Astrocyte (in vitro differentiated cells and primary cell): ENCODE data around the gene ZBTB44. TPM values are rescaled to one million over a fixed set of nuclear protein-coding genes. Genes with fewer than 3 reads are reported as not detected.

Experiments used
- DNase-seq: peaks from one replicate; pipeline ENCODE4 v3.0.0-alpha.2; 2010; ENCODE audit warnings: low read depth
- FAIRE-seq: peaks from 2 replicates; lab custom pipeline; 2011; peaks lifted over from hg19 to GRCh38; lab: Jason Lieb, UNC
- H2AFZ ChIP-seq: 2 replicates; pipeline ENCODE4 v1.6.0; 2012; ENCODE audit warnings: low read depth, low read length, inconsistent platforms
- H3K27ac ChIP-seq: 2 replicates; pipeline ENCODE4 v1.5.1; 2011; ENCODE audit warnings: low read depth, low read length, inconsistent platforms
- H3K27me3 ChIP-seq: 2 replicates; pipeline ENCODE4 v1.6.0; 2011; ENCODE audit warnings: low read length, inconsistent platforms; ENCODE audit not compliant: insufficient read depth
- H3K36me3 ChIP-seq: 2 replicates; pipeline ENCODE4 v1.5.1; 2011; ENCODE audit warnings: low read length, inconsistent platforms; ENCODE audit not compliant: insufficient read depth
- H3K4me1 ChIP-seq: 2 replicates; pipeline ENCODE4 v1.5.1; 2011; ENCODE audit warnings: low read length, inconsistent platforms; ENCODE audit not compliant: insufficient read depth
- H3K4me2 ChIP-seq: 2 replicates; pipeline ENCODE4 v1.6.0; 2012; ENCODE audit warnings: low read length, inconsistent platforms
- H3K4me3 ChIP-seq: 2 replicates; pipeline ENCODE4 v1.5.1; 2011; ENCODE audit warnings: low read depth, mild to moderate bottlenecking, low read length, inconsistent platforms; ENCODE audit not compliant: insufficient read depth
- H3K79me2 ChIP-seq: 2 replicates; pipeline ENCODE4 v1.6.0; 2012; ENCODE audit warnings: mild to moderate bottlenecking, low read length, inconsistent platforms; ENCODE audit not compliant: insufficient read depth
- H3K9ac ChIP-seq: 2 replicates; pipeline ENCODE4 v1.6.0; 2012; ENCODE audit warnings: mild to moderate bottlenecking, low read length, inconsistent platforms
- H3K9me3 ChIP-seq: 2 replicates; pipeline ENCODE4 v1.5.1; 2012; ENCODE audit warnings: low read depth, mild to moderate bottlenecking, low read length, inconsistent platforms; ENCODE audit not compliant: insufficient read depth
- H4K20me1 ChIP-seq: 2 replicates; pipeline ENCODE4 v1.6.0; 2012; ENCODE audit warnings: low read length, inconsistent platforms; ENCODE audit not compliant: insufficient read depth
- H3K27ac Mint-ChIP-seq: one replicate; pipeline ENCODE4 v1.8.0; 2021; ENCODE audit warnings: mild to moderate bottlenecking, mixed read lengths; ENCODE audit not compliant: unreplicated experiment
- H3K27me3 Mint-ChIP-seq: one replicate; pipeline ENCODE4 v1.8.0; 2021; ENCODE audit warnings: low read depth, mixed read lengths; ENCODE audit not compliant: unreplicated experiment
- H3K36me3 Mint-ChIP-seq: one replicate; pipeline ENCODE4 v1.8.0; 2021; ENCODE audit warnings: low read depth, mixed read lengths; ENCODE audit not compliant: unreplicated experiment
- H3K4me1 Mint-ChIP-seq: one replicate; pipeline ENCODE4 v1.8.0; 2021; ENCODE audit warnings: low read depth, mixed read lengths; ENCODE audit not compliant: unreplicated experiment
- H3K4me3 Mint-ChIP-seq: one replicate; pipeline ENCODE4 v1.8.0; 2021; ENCODE audit warnings: mild to moderate bottlenecking, moderate library complexity, mixed read lengths; ENCODE audit not compliant: unreplicated experiment
- H3K9me3 Mint-ChIP-seq: one replicate; pipeline ENCODE4 v1.8.0; 2021; ENCODE audit warnings: mild to moderate bottlenecking, mixed read lengths; ENCODE audit not compliant: unreplicated experiment
- CTCF ChIP-seq: IDR thresholded peaks from 2 replicates; pipeline ENCODE4 v1.5.1; 2011; ENCODE audit warnings: low read depth, mild to moderate bottlenecking, inconsistent platforms, low read length, moderate library complexity; ENCODE audit not compliant: insufficient read depth
- EZH2 ChIP-seq: IDR thresholded peaks from 2 replicates; pipeline ENCODE4 v1.6.1; 2012; ENCODE audit warnings: mild to moderate bottlenecking, low read length, inconsistent platforms; ENCODE audit not compliant: insufficient read depth
- total RNA-seq: library from RNA; stranded (reverse); gene quantifications from 2 replicates; pipeline ENCODE4 v1.2.1, GENCODE V29; 2021

ZBTB44 gene
- total RNA-seq, 1 donor from 2014 or later, result 25.3 TPM

DNA sequence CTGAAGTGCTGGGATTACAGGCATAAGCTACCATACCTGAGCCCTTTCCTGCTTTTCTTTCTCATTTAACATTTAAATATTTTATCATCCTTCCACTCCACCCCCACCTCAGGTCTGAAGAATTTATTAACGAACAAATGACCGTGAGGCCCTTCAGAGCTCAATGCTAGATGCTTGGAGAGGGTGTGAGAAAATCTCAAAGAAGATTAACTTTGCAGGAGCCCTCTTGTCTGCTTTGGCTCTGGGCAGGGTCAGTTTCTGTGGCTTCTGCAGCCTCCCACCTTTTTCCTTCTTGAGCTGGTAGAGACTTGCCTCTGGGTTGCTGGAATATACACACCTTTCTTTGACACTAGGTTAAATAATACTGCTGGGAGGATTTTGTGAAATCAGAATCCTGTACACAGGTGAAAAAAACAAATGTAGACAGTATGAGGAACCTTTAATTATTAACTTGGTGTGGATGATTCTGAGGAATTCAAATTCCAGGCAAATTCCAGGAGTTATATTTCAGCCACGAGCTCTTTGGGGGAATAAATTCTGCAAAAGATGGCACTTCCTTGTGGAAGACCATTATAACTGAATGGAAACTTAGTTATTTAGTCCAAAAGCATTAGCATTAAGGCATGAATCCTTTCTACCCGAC, 3.4 kb upstream of the ZBTB44 start:
- H3K4me1 Mint-ChIP-seq, result peaks cover 15% of the 10 kb centered on the region
- H3K27me3 ChIP-seq, result peaks cover 2% of the 10 kb centered on the region
- H4K20me1 ChIP-seq, result no peaks in the 10 kb centered on the region
- H3K4me3 ChIP-seq, result no peak overlapping the region
- H3K27ac Mint-ChIP-seq, result peak overlapping the region; percentile 59
- H3K9me3 Mint-ChIP-seq, result peaks cover 17% of the 10 kb centered on the region
- FAIRE-seq (no peak), DNase-seq (no peak)
- no peaks in the 10 kb centered on the region for H3K27me3 Mint-ChIP-seq
- peaks cover 10% of the 10 kb centered on the region for H3K9me3 ChIP-seq
- H3K27ac ChIP-seq, result no peak overlapping the region
- H3K4me2 ChIP-seq, result no peak overlapping the region
- H3K9ac ChIP-seq, result no peak overlapping the region
- H2AFZ ChIP-seq, result no peak overlapping the region
- no peak for TF ChIP-seq EZH2
- TF ChIP-seq CTCF, result no peak
- H3K36me3 ChIP-seq, result no peaks in the 10 kb centered on the region
- peaks cover 7% of the 10 kb centered on the region for H3K36me3 Mint-ChIP-seq
- H3K4me3 Mint-ChIP-seq, result no peak overlapping the region
- peaks cover 9% of the 10 kb centered on the region for H3K4me1 ChIP-seq
- H3K79me2 ChIP-seq, result peaks cover 9% of the 10 kb centered on the region

GRCh38 chr11:130315354-130315970, 745 bp upstream of the ZBTB44 start:
- Histone ChIP-seq H3K4me3 (peak overlapping the region; percentile 66), H3K79me2 (peaks cover 22% of the 10 kb centered on the region), H3K27me3 (peaks cover 2% of the 10 kb centered on the region), H3K4me1 (peaks cover 9% of the 10 kb centered on the region), H4K20me1 (peaks cover 3% of the 10 kb centered on the region), H3K27ac (no peak overlapping the region), H3K9ac (peak overlapping the region; percentile 65), H3K9me3 (no peaks in the 10 kb centered on the region), H3K36me3 (no peaks in the 10 kb centered on the region), H2AFZ (peak overlapping the region; percentile 99), H3K4me2 (peak overlapping the region; percentile 90)
- peaks cover 19% of the 10 kb centered on the region for H3K4me1 Mint-ChIP-seq
- H3K27me3 Mint-ChIP-seq, result no peaks in the 10 kb centered on the region
- peak overlapping the region; percentile 82 for H3K4me3 Mint-ChIP-seq
- TF ChIP-seq EZH2 (no peak), CTCF (no peak)
- peak overlapping the region; percentile 5 for H3K27ac Mint-ChIP-seq
- peaks cover 2% of the 10 kb centered on the region for H3K36me3 Mint-ChIP-seq
- peaks cover 4% of the 10 kb centered on the region for H3K9me3 Mint-ChIP-seq
- DNase-seq, result no peak
- no peak for FAIRE-seq
